ENCODE measurements around the gene GPR137. TPM values are rescaled to one million over a fixed set of nuclear protein-coding genes. Genes with fewer than 3 reads are reported as not detected.

GPR137 gene
- polyA plus RNA-seq, 2 of the 4 experiments (the other 2 are of a cell fraction) = 11.0 to 37.4 TPM

- FAIRE-seq (no peak), DNase-seq (ENCODE audit: low read depth in 1 of 2, low spot score in 1 of 2) (no peak), ATAC-seq (no peak)
- Histone ChIP-seq H3K4me3 (peak overlapping the region; percentile 80), H3K4me2 (peak overlapping the region; percentile 76), H3K27ac (peak overlapping the region; percentile 97 to 98), H3K9me3 (no peaks in the 10 kb centered on the region), H3K4me1 (peaks cover 14% of the 10 kb centered on the region)
- CTCF ChIA-PET = interaction anchor here (1.0 to 20.7 kb wide), 3 partner anchors 14 to 68 kb away, joined by 3 to 996 read pairs (median 68); partner anchors contain the start of genes CCDC88B, ESRRA and RPS6KA4
- POLR2A ChIA-PET = interaction anchor here (1.3 to 2.9 kb wide), 2 partner anchors 8 to 38 kb away, joined by 11 to 50 read pairs; no protein-coding TSS in a partner anchor
- TF ChIP-seq CEBPB (IDR thresholded peaks at IDR 0.05) (peak in 1 of 2 experiments; percentile 66; a peak in 2 of 4 replicates), EP300 (IDR thresholded peaks at IDR 0.05) (no peak)
- WGBS (ENCODE audit: missing lambda C conversion rate) = 36% methylated on average over 15 of the region's 19 CpGs
These were observed 33.4 kb downstream of the GPR137 start for GRCh38 chr11:64318766-64319761.

- CTCF ChIA-PET = interaction anchor here (0.8 to 20.7 kb wide), 2 partner anchors 25 to 422 kb away, joined by 3 to 996 read pairs; partner anchors contain the start of genes CCDC88B and RPS6KA4
- ATAC-seq = no peak
- 92% methylated on average over 7 of the region's 7 CpGs for WGBS (ENCODE audit: missing lambda C conversion rate)
- no peak overlapping the region for H3K4me2 ChIP-seq
- no peaks in the 10 kb centered on the region for H3K9me3 ChIP-seq
- H3K27ac ChIP-seq = no peak overlapping the region
- peaks cover 14% of the 10 kb centered on the region for H3K4me1 ChIP-seq
- no peak for DNase-seq (ENCODE audit: low read depth in 1 of 2, low spot score in 1 of 2)
- no peak overlapping the region for H3K4me3 ChIP-seq
- POLR2A ChIA-PET = no interaction called here
- FAIRE-seq = no peak
- no peak for TF ChIP-seq ZNF302 (CRISPR knock-in tag; IDR thresholded peaks at IDR 0.05)
- no peak for TF ChIP-seq ESRRA (IDR thresholded peaks at IDR 0.05; ENCODE audit: borderline replicate concordance, low read length)
These were observed 34.9 kb downstream of the GPR137 start for GRCh38 chr11:64320556-64320955.

GRCh38 chr11:64321026-64321425 lies 35.4 kb downstream of the GPR137 start:
- POLR2A ChIA-PET = no interaction called here
- no peak for ATAC-seq
- Histone ChIP-seq H3K4me1 (peaks cover 13% of the 10 kb centered on the region), H3K4me2 (no peak overlapping the region), H3K27ac (no peak overlapping the region), H3K9me3 (no peaks in the 10 kb centered on the region), H3K4me3 (no peak overlapping the region)
- 88% methylated on average over 5 of the region's 5 CpGs for WGBS (ENCODE audit: missing lambda C conversion rate)
- TF ChIP-seq FOSB (CRISPR knock-in tag; IDR thresholded peaks at IDR 0.05) (no peak), HES2 (IDR thresholded peaks at IDR 0.05) (no peak), NPAS2 (CRISPR knock-in tag; IDR thresholded peaks at IDR 0.05; ENCODE audit: borderline replicate concordance) (no peak), ZC3H11A (IDR thresholded peaks at IDR 0.05) (no peak), TFCP2L1 (CRISPR knock-in tag; IDR thresholded peaks at IDR 0.05) (no peak), USF2 (IDR thresholded peaks at IDR 0.05) (no peak), CHD4 (IDR thresholded peaks at IDR 0.05; ENCODE audit: borderline replicate concordance) (no peak), REST (IDR thresholded peaks at IDR 0.05) (no peak), ZSCAN20 (CRISPR knock-in tag; IDR thresholded peaks at IDR 0.05) (no peak), PBX3 (IDR thresholded peaks at IDR 0.05) (no peak)
- CTCF ChIA-PET = interaction anchor here (1.4 to 13.4 kb wide), 4 partner anchors 11 to 28 kb away, joined by 4 to 312 read pairs (median 48); partner anchors contain the start of genes CATSPERZ, CCDC88B and ESRRA
- no peak for DNase-seq (ENCODE audit: low read depth in 1 of 2, low spot score in 1 of 2)
- no peak for FAIRE-seq

Measured in A549 (cell line).